HG03097 (cell line): ENCODE data around the gene MCCD1.
A peak's percentile ranks its signal among the peaks of the same experiment; 100 is the strongest.
"Not testable (repeated sequence)": the region's sequence is repeated elsewhere in the genome, so short reads cannot be mapped to it uniquely, and the experiment has no call there.

Experiments
- ATAC-seq: cut with Tn5 transposase; IDR thresholded peaks from one replicate; pipeline ENCODE4 v1.9.1; 2021; ENCODE audit not compliant: unreplicated experiment, low FRiP score

The MCCD1 gene

GRCh38 chr6:31541059-31541657 is 12.4 kb downstream of the MCCD1 start:
- ATAC-seq = no peak

GRCh38 chr6:31541658-31542521 is 13.1 kb downstream of the MCCD1 start, which contains the start of gene DDX39B:
TSS of gene DDX39B (minus strand) at chr6:31542003. CDS start at chr6:31540532, 1,471 bp downstream.
- peak; percentile 58 for ATAC-seq

DNA sequence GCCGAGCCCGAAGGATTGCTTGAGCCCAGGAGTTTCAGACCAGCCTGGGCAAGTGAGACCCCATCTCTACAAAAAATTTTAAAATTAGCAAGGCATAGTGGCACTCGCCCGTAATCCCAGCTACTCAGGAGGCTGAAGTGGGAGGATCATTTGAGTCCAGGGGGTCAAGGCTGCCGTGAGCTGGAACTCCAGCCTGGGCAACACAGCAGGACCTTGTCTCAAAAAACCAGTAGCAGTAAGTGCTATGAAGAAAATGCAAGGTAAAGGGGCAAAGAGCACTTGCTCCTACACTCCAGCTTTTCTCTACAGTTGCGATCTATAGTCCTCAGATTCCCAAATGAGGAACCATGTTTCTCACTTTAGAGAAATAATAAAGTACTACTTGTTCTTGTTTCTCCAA is 14.9 kb downstream of the MCCD1 start:
- ATAC-seq = no peak

DNA sequence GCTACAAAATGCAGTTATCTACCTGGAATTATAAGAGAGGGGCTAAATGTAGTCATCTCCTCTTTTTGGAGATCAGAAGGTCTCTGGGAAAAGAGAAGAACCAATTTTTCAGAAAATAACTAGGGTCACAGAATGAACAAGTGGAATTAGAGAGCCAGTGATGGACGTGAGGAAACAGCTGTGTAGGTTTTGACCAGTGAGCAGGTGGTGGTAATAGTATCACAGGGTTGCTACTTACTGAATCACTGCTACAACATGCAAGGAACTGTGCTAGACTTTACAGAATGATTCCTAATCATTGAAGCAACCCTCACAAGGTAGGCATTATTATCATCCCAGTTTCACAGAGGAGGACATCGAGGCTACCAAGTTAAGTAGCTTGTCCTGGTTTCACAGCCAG is 15.9 kb downstream of the MCCD1 start:
- no peak for ATAC-seq

- no peak for ATAC-seq
These were observed 16.5 kb downstream of the MCCD1 start for GRCh38 chr6:31545291-31545690.

DNA sequence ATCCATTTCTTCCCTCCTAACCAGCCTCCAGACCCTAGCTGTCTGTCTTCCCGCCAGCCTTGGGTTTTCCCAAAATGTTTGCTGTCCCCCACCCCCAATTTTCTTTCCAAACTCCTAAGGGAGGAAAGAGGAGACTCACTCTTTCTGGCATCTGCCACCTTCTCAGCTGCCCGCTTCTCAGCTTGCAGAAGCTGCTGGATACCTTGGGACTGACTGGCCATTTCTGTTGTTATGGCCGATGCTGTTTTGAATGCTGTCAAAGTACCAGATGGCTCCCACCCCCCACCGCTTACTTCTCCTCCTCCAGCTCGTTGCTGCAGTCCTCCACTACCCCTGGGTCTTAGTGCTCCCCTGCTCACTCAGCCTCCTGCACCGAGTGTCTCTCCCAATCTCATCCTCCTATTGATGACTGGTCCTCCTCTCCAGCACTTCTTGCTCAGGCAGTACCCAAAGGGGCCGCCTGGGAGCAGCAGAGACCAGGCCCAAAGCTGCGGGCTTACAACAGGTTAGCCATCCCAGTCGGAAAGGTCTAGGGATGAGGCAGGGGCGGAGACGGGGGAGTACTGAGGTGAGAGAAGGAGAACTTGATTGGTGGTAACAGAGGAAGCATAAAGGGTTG is 17.7 kb downstream of the MCCD1 start, which contains the start of gene ATP6V1G2:
Gene ATP6V1G2 (minus strand): TSS at position 270 of the 619 bp plus-strand sequence. CDS start 49 bp downstream, at position 221.
- peak; percentile 45 for ATAC-seq

DNA sequence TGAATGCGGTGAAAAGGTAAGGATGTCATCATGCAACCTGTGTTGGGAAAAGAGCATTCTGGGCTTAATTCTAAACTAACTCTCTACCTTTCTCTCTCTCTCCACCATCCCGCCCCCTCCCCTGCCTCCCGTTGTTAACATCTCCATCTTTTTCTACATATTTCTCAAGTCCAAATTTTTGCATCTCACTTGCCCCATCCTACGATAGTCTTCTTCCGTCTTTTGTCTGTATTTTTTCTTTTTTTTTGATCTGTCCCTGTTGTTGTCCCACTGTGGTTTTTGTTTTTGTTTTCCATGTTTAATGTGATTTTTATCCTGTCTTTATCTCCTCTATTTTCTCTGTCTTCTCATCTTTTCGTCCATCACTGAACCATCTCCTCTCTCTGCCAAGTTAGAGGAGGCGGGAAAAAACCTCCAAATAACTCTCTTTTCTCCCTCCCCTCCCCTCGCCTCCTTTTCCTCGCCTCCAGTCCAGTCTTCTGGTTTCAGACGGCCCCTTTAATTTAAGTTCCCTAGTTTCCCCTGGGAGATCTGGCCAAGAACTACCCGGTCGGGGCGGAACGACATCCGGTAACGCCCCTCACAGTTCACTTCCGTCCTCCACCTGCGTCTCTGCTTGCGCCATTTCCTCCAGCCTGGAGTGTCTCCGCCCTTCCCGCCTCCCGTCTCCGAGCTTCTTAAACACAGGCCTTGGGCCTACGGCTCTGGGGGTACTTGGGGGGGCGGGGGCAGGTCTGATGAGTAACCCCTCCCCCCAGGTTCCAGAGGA is 18.4 kb downstream of the MCCD1 start, which contains the start of gene NFKBIL1:
Gene NFKBIL1 (plus strand): TSS at position 651 of the 769 bp plus-strand sequence. CDS start 87 bp downstream, at position 738.
- peak; percentile 53 for ATAC-seq

DNA sequence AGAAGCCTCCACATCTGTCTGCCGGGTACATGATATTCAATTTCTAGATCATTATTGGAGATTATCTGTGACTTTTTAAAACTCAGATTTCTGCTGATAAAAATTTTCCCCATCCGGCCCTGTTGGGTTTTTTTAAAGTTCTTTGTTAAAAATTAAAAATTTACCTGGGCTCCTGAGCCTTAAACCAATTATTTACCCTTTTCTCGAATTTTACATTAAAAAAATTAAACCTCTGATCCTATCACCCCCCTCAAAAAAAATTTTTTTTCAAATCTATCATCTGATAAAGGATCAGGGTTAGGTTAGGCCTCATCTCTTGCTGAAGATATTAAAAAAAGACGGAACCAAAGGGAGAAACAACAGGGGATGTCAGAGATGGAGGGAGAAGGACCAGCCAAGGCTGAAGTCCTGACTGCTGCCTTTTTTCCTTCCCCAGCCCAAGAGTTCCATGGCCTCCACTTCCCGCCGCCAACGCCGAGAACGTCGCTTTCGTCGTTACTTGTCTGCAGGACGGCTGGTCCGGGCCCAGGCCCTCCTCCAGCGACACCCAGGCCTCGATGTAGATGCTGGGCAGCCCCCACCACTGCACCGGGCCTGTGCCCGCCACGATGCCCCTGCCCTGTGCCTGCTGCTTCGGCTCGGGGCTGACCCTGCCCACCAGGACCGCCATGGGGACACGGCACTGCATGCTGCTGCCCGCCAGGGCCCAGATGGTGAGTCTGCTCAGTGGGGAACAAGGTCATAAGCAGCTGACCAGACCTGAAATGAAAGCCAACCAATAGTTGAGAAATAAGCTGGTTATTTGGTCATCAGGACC is 19.2 kb downstream of the MCCD1 start:
- ATAC-seq = no peak

DNA sequence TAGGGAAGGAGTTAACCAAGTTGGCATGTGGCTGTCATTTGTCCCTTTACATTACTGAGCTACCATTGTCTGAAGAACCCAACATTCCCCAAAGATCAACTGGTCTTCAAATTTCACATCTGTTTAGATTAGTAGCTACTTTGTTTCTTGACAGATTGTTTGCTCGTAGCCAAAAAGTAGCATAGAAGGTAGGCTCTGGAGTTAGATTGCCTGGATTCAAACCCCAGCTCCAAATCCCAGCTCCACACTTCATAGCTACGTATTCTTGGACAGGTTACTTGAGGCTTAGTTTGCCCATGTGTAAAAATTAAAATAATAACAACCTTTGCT is 19.7 kb downstream of the MCCD1 start:
- ATAC-seq = no peak

GRCh38 chr6:31551371-31551770 is 22.6 kb downstream of the MCCD1 start:
- ATAC-seq = not testable (repeated sequence)

DNA sequence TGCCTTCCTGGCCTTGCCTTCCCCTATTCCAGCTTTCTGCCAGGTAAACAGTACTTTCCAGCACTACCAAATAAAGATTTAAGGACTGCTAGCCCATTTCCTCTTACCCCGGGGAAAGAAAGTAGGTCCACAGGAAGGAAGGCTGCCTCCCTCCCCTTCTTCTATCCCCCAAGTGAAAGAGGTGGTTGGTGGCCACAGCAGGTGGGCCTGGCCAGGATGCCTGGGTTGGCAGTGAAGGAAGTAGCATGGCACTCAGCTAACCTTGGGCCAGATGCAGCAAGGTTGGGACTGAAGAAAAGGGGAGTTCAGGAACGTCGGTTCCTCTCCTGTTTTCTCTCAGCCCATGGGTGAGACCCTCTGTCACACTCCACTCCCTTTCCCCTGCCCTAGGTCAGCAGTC is 27.5 kb downstream of the MCCD1 start:
- ATAC-seq = no peak

GRCh38 chr6:31557443-31558317 is 28.9 kb downstream of the MCCD1 start:
- no peak for ATAC-seq

DNA sequence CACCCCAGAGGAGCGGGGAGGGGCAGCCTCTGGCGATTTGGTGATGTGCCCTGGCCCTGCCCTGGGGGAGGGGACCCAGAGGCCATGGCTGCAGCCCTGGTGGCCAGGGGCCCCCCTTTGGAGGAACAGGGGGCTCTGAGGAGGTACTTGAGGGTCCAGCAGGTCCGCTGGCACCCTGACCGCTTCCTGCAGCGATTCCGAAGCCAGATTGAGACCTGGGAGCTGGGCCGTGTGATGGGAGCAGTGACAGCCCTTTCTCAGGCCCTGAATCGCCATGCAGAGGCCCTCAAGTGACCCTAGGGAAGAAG is 29.5 kb downstream of the MCCD1 start:
- no peak for ATAC-seq

GRCh38 chr6:31558631-31559500 is 30.1 kb downstream of the MCCD1 start:
- no peak for ATAC-seq

DNA sequence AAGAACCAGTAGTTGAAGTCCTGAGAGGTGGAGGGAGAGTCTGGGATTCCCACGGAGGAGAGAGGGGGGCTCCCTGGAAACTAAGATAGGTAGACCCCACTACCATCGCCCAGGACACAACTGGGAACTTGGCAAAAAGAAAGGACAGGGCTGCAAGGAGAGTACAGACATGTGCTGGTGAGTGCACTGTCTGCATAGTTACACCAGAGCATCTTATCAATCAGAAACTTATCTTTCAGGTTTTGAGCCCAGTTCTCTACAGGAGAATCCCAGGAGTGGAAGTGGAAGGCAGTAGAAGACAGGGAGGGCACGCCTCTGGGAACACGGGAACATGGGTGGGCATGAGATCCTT is 30.8 kb downstream of the MCCD1 start:
- ATAC-seq = no peak

- peak; percentile 60 for ATAC-seq
These were observed 31.4 kb downstream of the MCCD1 start for GRCh38 chr6:31559958-31560696.

DNA sequence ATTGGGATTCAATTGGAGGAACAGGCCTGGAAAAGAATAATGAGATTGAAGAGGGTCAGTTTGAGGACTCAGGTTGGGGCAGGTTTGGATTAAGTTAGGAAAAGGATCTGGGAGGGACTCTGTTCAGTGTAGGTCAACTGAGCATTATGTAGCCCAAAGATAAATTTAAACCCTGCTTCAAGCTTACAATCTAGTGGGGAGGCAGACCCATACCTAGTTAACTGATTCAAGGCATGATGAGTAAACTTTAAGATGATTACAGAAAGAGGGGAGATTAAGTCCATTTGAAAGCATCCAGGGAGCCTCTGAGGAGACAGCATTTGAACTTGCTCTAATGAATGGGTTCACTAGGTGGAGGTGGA is 31.9 kb downstream of the MCCD1 start:
- ATAC-seq = no peak
